Testis (tissue), 3 donors: ENCODE measurements around the gene SP5. TPM values are rescaled to one million over a fixed set of nuclear protein-coding genes. Genes with fewer than 3 reads are reported as not detected.

ENCODE experiments used
- DNase-seq: peaks from one replicate; pipeline ENCODE4 v3.0.0-alpha.2; 2019
- H3K27ac ChIP-seq, 2 donors: fragments of 200-600 bp; sonication (generic); one replicate each; pipeline ENCODE4 v1.5.1; 2019
- H3K27me3 ChIP-seq: fragments of 200-600 bp; sonication (generic); one replicate; pipeline ENCODE4 v1.5.1; 2019
- H3K36me3 ChIP-seq: fragments of 200-600 bp; sonication (generic); one replicate; pipeline ENCODE4 v1.5.1; 2017; ENCODE audit warnings: low read depth; ENCODE audit errors: missing control alignments
- H3K4me1 ChIP-seq: fragments of 200-600 bp; sonication (generic); one replicate; pipeline ENCODE4 v1.5.1; 2019
- H3K4me3 ChIP-seq, 2 donors: fragments of 200-600 bp; sonication (generic); one replicate each; pipeline ENCODE4 v1.5.1; 2017 to 2019
- H3K9me3 ChIP-seq: fragments of 200-600 bp; sonication (generic); one replicate; pipeline ENCODE4 v1.5.1; 2017
- CTCF ChIP-seq, 3 experiments: fragments of 450-650 bp in 2 of 3; fragments of 200-600 bp in 1 of 3; sonication (generic) in 1 of 3; IDR thresholded peaks; one replicate each; pipeline ENCODE4 v1.5.1; 2016 to 2019; ENCODE audit warnings: antibody characterized with exemption in 3 of 3, mild to moderate bottlenecking in 2 of 3, moderate library complexity in 1 of 3
- POLR2A ChIP-seq: fragments of 450-650 bp; IDR thresholded peaks from one replicate; pipeline ENCODE4 v1.6.1; 2017; ENCODE audit warnings: antibody characterized with exemption, mild to moderate bottlenecking, moderate library complexity
- WGBS, 2 donors: methylation state at CpG; one replicate each; pipeline ENCODE4 v1.1.5; 2018; 5-methylcytosine and 5-hydroxymethylcytosine counted together
- intact Hi-C: fragments of 100-400 bp; cut with DNase I; formaldehyde crosslinking; loops from one replicate; pipeline ENCODE4 v1.15.1; 2023; ENCODE audit warnings: low total_unique reads
- polyA plus RNA-seq: library from polyadenylated mRNA; stranded (reverse); fragments of 350-450 nt; fragmentation: Illumina TruSeq; extraction: RNeasy Lipid Tissue Mini Kit (QIAGEN cat#74804); gene quantifications from one replicate; pipeline ENCODE4 v1.2.3, GENCODE V29; 2014; ENCODE audit warnings: low read depth, low replicate concordance; ENCODE audit not compliant: insufficient read depth
- total RNA-seq, 2 donors: library from RNA; depleted of rRNA; stranded (reverse); fragments of >200 nt; gene quantifications; one replicate each; pipeline ENCODE4 v1.2.3, GENCODE V29; 2016

Gene SP5
- total and polyA plus RNA-seq, 3 donors from 2014 or later: 1.4 to 4.0 (median 3.5) TPM

- peaks cover 6% of the 10 kb centered on the region for H3K4me1 ChIP-seq
- H3K4me3 ChIP-seq: peak overlapping the region; percentile 48 to 60
- no peaks in the 10 kb centered on the region for H3K9me3 ChIP-seq
- DNase-seq: peak; percentile 75
- no peaks in the 10 kb centered on the region for H3K36me3 ChIP-seq
- intact Hi-C loops: no loop called here
- WGBS, 2 donors: 7 to 34% methylated on average over 5 to 74 of the region's 74 CpGs
- no peaks in the 10 kb centered on the region for H3K27me3 ChIP-seq
- peak; percentile 49 to 64 (median 57) for TF ChIP-seq CTCF (IDR thresholded peaks at IDR 0.05)
- no peak for TF ChIP-seq POLR2A
- no peak overlapping the region for H3K27ac ChIP-seq
Observed at GRCh38 chr2:170716851-170717598, 1.9 kb downstream of the SP5 start.

GRCh38 chr2:170717599-170717963 lies 2.4 kb downstream of the SP5 start:
- H3K27me3 ChIP-seq: no peaks in the 10 kb centered on the region
- TF ChIP-seq CTCF (IDR thresholded peaks at IDR 0.05): no peak
- TF ChIP-seq POLR2A: no peak
- no peaks in the 10 kb centered on the region for H3K9me3 ChIP-seq
- H3K4me1 ChIP-seq: peaks cover 6% of the 10 kb centered on the region
- intact Hi-C loops: no loop called here
- 26 to 39% methylated on average over 10 of the region's 10 CpGs for WGBS, 2 donors
- DNase-seq: no peak
- H3K4me3 ChIP-seq: peak overlapping the region; percentile 27 to 60
- H3K36me3 ChIP-seq: no peaks in the 10 kb centered on the region
- H3K27ac ChIP-seq: no peak overlapping the region

- no peaks in the 10 kb centered on the region for H3K9me3 ChIP-seq
- H3K36me3 ChIP-seq: no peaks in the 10 kb centered on the region
- no peaks in the 10 kb centered on the region for H3K27me3 ChIP-seq
- no peak for DNase-seq
- no peak for TF ChIP-seq POLR2A
- no peak for TF ChIP-seq CTCF (IDR thresholded peaks at IDR 0.05)
- H3K4me3 ChIP-seq: peak overlapping the region in 1 of 2 donors; percentile 60
- WGBS, 2 donors: 39 to 42% methylated on average over 18 of the region's 18 CpGs
- peaks cover 6% of the 10 kb centered on the region for H3K4me1 ChIP-seq
- intact Hi-C loops: no loop called here
- H3K27ac ChIP-seq: no peak overlapping the region
Observed at GRCh38 chr2:170717991-170718589, 3.0 kb downstream of the SP5 start.

GRCh38 chr2:170719810-170720209 lies 4.7 kb downstream of the SP5 start:
- Histone ChIP-seq H3K9me3 (no peaks in the 10 kb centered on the region), H3K27ac (no peak overlapping the region), H3K4me3 (no peak overlapping the region), H3K4me1 (peaks cover 6% of the 10 kb centered on the region), H3K27me3 (no peaks in the 10 kb centered on the region), H3K36me3 (no peaks in the 10 kb centered on the region)
- DNase-seq: no peak
- no peak for TF ChIP-seq CTCF (IDR thresholded peaks at IDR 0.05)
- TF ChIP-seq POLR2A: no peak
- intact Hi-C loops: no loop called here
- 60 to 80% methylated on average over 1 of the region's 1 CpG for WGBS, 2 donors
